Anterior cingulate cortex (tissue), 58 donors: Measurements from ENCODE around the gene KCNS3.

ENCODE experiments used
- DNase-seq, 58 donors: peaks; one replicate each; lab custom pipeline; 2025; lab: John Stamatoyannopoulos, UW

KCNS3 gene

GRCh38 chr2:17876590-17876989 lies 1.9 kb upstream of the KCNS3 start:
- DNase-seq = no peak

- DNase-seq = peak in 1 of 58 donors; percentile 10
Measured at GRCh38 chr2:17877811-17878280, 621 bp upstream of the KCNS3 start.

GRCh38 chr2:17879137-17879912 lies 858 bp downstream of the KCNS3 start:
- peak in 23 of 58 donors; percentile 2 to 55 (median 24) for DNase-seq

DNA sequence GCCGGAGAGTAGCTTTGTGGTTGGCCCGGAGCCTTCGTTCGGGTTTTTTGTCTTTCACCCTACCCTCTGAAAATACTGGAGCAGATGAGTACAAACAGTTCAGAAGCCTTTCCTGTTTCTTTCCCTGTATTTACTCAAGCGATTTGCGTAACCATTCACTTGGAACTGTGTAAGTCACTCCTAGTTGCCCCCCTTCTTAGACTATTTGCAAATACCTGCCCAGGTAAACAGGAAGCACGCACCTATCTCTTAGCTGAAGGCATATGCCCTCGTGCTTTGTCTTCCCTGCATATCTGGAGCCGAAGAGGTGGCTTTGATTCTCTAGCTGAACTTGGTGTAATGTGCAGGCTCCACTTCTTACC lies 1.4 kb downstream of the KCNS3 start:
- no peak for DNase-seq

DNA sequence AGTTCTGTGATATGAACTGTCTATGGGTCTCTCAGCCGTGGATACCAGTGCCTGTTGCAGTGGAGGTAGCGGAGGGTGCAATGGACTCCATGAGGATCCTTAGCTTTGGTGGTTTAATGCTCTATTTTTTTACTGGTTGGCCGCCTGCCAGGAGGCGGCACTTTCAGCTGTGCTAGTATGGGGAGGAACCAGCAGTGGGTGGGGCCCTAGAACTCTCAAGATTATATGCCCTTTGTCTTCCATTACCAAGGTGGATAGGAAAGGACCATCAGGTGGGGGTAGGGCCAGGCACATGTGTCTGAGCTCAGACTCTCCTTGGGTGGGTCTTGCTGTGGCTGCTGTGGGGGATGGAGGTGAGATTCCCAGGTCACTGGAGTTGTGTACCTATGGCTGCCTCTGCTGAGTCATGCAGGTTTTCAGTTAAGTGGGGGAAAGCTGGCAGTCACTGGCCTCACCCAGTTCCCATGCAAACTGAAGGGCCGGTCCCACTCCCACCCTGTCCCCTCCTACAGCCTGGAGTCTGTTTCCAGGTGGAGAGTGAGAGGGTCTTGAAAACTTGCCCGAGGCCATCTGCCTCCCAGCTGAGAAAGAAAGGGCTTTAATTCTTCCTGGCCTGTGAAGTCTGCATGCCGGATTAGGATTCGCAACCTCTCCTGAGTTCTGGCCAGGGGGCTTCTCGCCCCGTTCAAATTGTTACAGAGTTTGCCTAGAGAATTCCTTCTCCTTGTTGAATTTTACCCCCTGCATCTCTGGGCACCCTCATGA lies 14.5 kb downstream of the KCNS3 start:
- no peak for DNase-seq

- no peak for DNase-seq
Measured at GRCh38 chr2:17894005-17894404, 15.5 kb downstream of the KCNS3 start.

DNA sequence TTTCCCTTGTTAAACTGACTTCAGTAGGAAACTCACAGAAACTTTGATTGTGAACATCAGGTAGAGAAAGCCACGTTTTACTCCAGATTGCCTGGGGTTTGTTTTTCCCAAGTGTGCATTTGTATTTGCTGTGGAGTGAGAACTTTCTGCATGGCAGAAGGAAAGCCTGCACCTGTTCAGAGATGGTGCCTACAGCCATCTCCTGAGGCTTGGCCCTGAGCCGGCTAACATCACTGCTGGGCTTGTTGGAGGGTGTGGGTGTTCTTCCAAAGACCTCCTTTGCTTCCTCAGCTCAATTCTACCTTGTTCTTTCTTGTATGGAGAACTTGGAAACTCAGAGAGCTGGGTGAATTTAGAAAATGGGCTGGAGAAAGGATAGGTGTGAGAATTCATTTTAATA lies 16.1 kb downstream of the KCNS3 start:
- DNase-seq = no peak

DNA sequence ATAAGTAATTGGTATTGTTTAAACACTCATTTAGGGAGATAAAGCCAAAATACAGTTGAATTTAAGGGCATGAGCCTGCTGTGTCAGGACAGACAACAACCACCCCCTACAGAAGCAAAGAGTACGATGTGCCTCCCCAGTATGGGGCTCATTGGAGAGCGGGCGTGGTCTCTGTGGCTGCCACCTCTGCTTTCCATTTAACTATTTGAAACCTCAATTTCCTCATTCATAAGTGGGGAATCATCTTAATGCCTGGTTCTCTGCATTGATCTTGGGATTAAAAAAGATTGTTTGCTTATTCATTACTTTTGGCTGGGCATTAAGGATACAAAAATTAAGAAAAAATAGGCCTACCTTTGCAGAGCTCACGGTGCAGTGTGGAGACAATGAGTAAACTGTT lies 21.4 kb downstream of the KCNS3 start:
- DNase-seq = no peak

GRCh38 chr2:17901246-17901645 lies 22.8 kb downstream of the KCNS3 start:
- peak in 1 of 58 donors; percentile 9 for DNase-seq

GRCh38 chr2:17910980-17911379 lies 32.5 kb downstream of the KCNS3 start:
- DNase-seq = no peak

DNA sequence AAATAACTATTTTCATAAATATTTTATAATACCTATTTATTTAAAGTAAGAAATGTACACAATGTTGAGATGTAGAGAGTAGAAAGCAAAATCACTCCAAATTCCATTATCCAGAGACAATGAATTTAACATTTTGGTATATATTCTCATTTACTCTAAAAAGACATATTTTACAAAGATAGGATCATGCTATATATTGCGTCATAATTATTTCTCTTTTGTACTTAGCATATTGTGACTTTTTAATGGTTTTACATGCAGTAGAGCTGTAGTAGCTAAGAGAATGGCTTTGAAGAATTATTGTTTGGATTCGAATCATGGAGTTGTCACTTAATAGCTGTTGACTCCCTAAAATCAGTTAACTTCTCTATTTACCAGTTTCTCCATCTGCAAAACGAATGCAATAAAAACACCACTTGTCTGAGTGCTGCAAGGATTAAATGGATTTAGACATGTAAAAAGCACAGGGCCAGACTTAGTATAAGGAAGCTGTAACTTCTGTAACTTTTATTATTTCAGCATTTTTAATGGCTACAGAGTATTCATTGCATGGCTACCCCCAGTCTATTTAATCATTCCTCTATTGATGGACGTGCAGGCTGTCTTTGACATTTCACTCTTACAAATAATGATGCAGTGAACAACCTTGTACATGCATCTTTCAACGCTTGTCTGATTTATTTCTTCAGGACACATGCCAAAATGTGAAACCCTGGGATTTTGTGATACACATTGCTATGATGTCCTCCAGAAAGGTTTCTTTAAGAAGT lies 33.2 kb downstream of the KCNS3 start:
- DNase-seq = no peak

GRCh38 chr2:17912266-17912691 lies 33.8 kb downstream of the KCNS3 start:
- DNase-seq = peak in 2 of 58 donors; percentile 3 to 5

DNA sequence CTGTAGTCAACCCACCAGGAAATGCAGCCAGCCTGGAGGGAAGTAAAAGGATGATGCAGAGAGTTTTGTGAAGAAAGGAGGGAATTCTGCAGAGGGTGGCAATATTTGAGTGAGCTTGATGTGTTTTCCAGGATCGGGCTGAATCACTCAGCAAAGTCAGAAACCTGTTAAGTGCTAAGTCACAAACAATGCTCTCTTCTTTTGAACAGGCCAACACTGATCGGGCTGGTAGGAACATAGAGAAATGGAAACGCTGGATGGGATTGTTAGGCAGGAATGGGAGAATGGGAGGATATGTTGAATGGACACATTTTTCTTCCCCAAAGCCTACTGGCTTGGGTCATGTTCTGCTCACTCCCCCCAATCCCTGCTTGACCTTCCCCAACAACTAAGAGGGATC lies 36.6 kb downstream of the KCNS3 start:
- DNase-seq = peak in 1 of 58 donors; percentile 38

DNA sequence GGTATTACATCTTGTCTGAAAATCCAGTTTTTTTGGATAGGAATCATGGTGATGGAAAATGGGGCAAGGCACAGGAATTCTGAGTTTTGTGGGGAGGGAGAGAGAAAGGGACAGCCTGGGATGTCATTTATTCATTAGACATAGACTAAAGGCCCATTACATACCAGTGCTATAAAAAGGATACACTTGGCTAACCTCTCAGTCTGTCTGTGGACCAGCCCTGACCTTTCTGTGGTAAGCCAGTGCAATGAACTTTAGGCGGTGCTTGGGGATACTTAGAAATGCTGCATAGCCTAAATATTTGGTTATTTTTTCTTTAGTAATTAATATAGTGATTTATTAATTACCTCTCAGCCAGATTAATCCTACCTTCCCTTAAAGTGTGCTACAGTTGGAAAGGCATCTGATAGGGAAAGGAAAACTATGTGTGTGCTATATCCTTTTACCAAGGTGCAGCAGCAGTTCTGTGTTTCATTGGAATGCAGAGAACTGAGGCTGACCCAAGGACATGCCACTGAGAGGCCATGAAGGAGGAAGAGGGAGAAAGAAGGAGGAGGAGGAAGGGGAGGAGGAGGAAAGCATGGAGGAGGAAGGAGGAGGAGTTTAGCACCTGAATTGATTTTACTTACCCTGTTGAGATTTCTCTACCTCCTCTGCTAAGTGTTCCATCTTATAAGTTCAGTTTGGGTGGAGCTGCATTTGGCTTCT lies 37.5 kb downstream of the KCNS3 start:
- DNase-seq = no peak

DNA sequence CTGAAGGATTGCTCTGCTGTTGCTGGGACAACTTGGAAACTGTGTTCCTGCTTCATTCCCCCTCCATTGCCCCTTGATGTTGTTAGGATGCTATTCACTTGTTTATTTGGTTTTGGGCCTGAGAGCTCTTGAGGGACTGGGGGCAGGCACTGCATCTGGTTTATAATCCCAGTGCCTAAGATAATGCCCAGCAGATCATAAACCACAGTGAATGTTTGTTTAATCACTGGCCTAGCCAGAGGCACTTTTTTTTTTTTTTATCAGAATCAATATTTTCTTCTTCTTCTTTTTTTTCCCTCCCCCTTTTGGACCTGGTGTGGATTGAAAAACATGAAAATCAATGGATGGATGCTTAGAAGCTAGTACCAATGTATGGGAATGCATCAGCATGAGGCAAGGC lies 38.1 kb downstream of the KCNS3 start:
- no peak for DNase-seq

GRCh38 chr2:17918789-17919188 lies 40.3 kb downstream of the KCNS3 start:
- DNase-seq = peak in 3 of 58 donors; percentile 7 to 22 (median 18)

DNA sequence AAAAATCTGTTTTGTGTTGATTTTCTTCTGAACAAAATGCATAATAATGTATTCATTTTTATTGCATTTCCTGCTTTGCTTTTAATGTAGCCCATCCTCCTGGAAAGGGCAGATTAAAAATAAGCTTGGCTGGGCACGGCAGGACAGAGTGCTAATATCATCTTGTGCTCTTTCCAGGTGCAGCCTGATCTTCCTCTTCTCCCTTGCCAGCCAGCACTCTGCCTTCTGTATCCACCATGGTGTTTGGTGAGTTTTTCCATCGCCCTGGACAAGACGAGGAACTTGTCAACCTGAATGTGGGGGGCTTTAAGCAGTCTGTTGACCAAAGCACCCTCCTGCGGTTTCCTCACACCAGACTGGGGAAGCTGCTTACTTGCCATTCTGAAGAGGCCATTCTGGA lies 52.3 kb downstream of the KCNS3 start:
- DNase-seq = no peak

DNA sequence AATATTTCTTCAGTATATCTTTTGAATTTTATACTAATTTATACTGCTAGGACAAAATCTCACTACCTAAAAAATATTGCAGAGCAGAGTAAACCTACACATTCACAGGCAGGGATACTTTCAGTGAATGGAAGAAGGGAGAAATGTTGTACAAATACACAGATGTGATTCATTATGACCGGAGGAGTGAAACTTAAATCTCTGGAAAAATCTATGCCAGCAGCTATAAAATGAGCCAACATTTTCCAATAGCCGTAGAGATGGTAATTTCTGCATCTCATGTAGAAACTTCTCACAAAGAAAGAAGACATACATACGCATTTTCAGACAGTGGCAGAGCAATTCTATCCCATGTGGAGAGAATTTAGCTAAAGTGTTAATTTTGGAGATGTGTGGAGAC lies 54.8 kb downstream of the KCNS3 start:
- DNase-seq = no peak

- DNase-seq = no peak
Measured at GRCh38 chr2:17934721-17935120, 56.3 kb downstream of the KCNS3 start.

DNA sequence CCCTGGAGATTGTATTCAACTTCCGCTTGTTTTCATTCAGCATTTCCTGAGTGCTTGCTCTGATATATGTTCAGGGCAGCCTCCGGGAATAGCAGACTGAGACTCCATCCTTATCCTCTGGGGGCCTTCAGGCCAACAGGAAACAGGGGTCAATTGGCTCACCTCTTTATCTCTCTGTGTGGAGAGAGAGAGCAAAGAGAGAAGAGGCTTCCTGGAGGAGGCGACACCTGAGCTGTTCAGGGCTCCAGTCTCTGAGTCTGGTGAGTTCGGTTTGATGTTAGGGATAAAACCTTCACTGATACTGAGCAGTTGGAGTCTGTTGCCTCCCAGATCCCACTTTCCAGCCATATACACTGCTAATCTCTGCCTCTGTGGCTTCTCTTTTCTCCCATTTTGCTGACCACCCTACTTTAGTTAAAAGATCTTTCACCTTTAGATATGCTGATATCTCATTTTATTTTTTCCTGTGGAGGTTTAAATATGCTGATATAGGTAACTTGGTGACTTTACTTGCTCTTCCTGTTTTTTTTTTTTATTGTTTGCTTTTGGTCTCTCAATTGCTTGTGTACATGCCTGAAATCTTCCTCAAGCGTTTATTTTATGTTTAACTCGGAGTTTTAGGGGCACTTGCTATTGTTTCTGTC lies 56.9 kb downstream of the KCNS3 start:
- no peak for DNase-seq
